ENCODE measurements around the gene E2F1.

DNA sequence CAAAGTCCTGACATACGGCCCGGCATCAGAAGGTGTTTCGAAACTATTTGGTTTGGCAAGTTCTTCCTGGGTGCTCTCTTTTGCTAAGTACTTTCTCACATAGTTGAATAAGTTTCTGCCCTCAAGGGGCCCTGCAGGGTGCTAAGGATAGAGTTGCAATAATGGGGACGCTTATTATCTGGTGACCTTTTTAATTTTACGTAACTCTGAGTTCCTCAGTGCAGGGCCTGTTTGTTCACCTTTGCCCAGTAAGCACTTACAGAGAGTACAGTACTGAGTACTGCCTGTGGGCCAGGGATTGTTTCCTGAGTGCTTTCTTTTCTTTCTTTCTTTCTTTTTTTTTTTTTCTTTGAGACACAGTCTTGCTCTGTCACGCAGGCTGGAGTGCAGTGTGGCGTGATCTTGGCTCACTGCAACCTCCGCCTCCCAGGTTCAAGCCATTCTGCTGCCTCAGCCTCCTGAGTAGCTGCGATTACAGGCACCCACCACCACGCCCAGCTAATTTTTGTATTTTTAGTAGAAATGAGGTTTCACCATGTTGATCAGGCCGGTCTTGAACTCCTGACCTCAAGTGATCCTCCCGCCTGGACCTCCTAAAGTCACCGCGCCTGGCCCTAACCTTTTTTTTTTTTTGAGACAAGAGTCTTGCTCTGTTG lies 38.4 kb upstream of the E2F1 start:
- TF ChIP-seq, protein P1, sequence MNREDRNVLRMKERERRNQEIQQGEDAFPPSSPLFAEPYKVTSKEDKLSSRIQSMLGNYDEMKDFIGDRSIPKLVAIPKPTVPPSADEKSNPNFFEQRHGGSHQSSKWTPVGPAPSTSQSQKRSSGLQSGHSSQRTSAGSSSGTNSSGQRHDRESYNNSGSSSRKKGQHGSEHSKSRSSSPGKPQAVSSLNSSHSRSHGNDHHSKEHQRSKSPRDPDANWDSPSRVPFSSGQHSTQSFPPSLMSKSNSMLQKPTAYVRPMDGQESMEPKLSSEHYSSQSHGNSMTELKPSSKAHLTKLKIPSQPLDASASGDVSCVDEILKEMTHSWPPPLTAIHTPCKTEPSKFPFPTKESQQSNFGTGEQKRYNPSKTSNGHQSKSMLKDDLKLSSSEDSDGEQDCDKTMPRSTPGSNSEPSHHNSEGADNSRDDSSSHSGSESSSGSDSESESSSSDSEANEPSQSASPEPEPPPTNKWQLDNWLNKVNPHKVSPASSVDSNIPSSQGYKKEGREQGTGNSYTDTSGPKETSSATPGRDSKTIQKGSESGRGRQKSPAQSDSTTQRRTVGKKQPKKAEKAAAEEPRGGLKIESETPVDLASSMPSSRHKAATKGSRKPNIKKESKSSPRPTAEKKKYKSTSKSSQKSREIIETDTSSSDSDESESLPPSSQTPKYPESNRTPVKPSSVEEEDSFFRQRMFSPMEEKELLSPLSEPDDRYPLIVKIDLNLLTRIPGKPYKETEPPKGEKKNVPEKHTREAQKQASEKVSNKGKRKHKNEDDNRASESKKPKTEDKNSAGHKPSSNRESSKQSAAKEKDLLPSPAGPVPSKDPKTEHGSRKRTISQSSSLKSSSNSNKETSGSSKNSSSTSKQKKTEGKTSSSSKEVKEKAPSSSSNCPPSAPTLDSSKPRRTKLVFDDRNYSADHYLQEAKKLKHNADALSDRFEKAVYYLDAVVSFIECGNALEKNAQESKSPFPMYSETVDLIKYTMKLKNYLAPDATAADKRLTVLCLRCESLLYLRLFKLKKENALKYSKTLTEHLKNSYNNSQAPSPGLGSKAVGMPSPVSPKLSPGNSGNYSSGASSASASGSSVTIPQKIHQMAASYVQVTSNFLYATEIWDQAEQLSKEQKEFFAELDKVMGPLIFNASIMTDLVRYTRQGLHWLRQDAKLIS (CRISPR knock-in tag; IDR thresholded peaks at IDR 0.05; ENCODE audit: borderline replicate concordance) = no peak
- no peak for TF ChIP-seq NR1H2 (CRISPR knock-in tag; IDR thresholded peaks at IDR 0.05)
- no peak for TF ChIP-seq TEAD4 (CRISPR knock-in tag; IDR thresholded peaks at IDR 0.05)
- TF ChIP-seq, protein P2, sequence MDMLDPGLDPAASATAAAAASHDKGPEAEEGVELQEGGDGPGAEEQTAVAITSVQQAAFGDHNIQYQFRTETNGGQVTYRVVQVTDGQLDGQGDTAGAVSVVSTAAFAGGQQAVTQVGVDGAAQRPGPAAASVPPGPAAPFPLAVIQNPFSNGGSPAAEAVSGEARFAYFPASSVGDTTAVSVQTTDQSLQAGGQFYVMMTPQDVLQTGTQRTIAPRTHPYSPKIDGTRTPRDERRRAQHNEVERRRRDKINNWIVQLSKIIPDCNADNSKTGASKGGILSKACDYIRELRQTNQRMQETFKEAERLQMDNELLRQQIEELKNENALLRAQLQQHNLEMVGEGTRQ (CRISPR knock-in tag; IDR thresholded peaks at IDR 0.05) = no peak
- TF ChIP-seq, protein P3, sequence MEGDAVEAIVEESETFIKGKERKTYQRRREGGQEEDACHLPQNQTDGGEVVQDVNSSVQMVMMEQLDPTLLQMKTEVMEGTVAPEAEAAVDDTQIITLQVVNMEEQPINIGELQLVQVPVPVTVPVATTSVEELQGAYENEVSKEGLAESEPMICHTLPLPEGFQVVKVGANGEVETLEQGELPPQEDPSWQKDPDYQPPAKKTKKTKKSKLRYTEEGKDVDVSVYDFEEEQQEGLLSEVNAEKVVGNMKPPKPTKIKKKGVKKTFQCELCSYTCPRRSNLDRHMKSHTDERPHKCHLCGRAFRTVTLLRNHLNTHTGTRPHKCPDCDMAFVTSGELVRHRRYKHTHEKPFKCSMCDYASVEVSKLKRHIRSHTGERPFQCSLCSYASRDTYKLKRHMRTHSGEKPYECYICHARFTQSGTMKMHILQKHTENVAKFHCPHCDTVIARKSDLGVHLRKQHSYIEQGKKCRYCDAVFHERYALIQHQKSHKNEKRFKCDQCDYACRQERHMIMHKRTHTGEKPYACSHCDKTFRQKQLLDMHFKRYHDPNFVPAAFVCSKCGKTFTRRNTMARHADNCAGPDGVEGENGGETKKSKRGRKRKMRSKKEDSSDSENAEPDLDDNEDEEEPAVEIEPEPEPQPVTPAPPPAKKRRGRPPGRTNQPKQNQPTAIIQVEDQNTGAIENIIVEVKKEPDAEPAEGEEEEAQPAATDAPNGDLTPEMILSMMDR (IDR thresholded peaks at IDR 0.05) = no peak
- TF ChIP-seq TCF7 (CRISPR knock-in tag; IDR thresholded peaks at IDR 0.05; ENCODE audit: low read depth) = no peak
- TF ChIP-seq, protein P4, sequence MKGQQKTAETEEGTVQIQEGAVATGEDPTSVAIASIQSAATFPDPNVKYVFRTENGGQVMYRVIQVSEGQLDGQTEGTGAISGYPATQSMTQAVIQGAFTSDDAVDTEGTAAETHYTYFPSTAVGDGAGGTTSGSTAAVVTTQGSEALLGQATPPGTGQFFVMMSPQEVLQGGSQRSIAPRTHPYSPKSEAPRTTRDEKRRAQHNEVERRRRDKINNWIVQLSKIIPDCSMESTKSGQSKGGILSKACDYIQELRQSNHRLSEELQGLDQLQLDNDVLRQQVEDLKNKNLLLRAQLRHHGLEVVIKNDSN (CRISPR knock-in tag; IDR thresholded peaks at IDR 0.05) = no peak
- no peak for TF ChIP-seq SP1 (CRISPR knock-in tag; conservative IDR thresholded peaks at IDR 0.05)
- no peak for TF ChIP-seq NR2C2 (CRISPR knock-in tag; IDR thresholded peaks at IDR 0.05)
- no peak for TF ChIP-seq IRF2 (CRISPR knock-in tag; IDR thresholded peaks at IDR 0.05; ENCODE audit: borderline replicate concordance, low read depth)
- TF ChIP-seq, protein P5, sequence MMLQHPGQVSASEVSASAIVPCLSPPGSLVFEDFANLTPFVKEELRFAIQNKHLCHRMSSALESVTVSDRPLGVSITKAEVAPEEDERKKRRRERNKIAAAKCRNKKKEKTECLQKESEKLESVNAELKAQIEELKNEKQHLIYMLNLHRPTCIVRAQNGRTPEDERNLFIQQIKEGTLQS (CRISPR knock-in tag; conservative IDR thresholded peaks at IDR 0.05) = no peak
- TF ChIP-seq NFATC4 (CRISPR knock-in tag; IDR thresholded peaks at IDR 0.05) = no peak
- TF ChIP-seq, protein P6, sequence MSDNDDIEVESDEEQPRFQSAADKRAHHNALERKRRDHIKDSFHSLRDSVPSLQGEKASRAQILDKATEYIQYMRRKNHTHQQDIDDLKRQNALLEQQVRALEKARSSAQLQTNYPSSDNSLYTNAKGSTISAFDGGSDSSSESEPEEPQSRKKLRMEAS (CRISPR knock-in tag; IDR thresholded peaks at IDR 0.05) = no peak
- TF ChIP-seq, protein P7, sequence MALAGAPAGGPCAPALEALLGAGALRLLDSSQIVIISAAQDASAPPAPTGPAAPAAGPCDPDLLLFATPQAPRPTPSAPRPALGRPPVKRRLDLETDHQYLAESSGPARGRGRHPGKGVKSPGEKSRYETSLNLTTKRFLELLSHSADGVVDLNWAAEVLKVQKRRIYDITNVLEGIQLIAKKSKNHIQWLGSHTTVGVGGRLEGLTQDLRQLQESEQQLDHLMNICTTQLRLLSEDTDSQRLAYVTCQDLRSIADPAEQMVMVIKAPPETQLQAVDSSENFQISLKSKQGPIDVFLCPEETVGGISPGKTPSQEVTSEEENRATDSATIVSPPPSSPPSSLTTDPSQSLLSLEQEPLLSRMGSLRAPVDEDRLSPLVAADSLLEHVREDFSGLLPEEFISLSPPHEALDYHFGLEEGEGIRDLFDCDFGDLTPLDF (CRISPR knock-in tag; IDR thresholded peaks at IDR 0.05) = no peak

Data from WTC11 (cell line).